GM12878 (cell line): ENCODE measurements around the gene PDZD2. TPM values are rescaled to one million over a fixed set of nuclear protein-coding genes. Genes with fewer than 3 reads are reported as not detected.

Experiments used
- ATAC-seq: fragments of 200-7000 bp; cut with Tn5 transposase; 3 replicates; pipeline ENCODE4 v1.9.1; 2020; ENCODE audit warnings: mild to moderate bottlenecking, moderate library complexity
- BruUV-seq: library from RNA; stranded (reverse); fragments of 400-500 nt; replicated peaks from 2 replicates; lab custom pipeline; 2021; lab: Mats Ljungman, UMichigan
- CTCF ChIA-PET: fragments of 300-600 bp; sonication (Branson Sonifier 250); formaldehyde crosslinking; extraction: SDS; loops from one replicate; lab custom pipeline; 2021; ENCODE audit warnings: inconsistent platforms; lab: Yijun Ruan, JAX
- POLR2A ChIA-PET: fragments of 350-600 bp; formaldehyde crosslinking; extraction: SDS; loops from one replicate; lab custom pipeline; 2021; ENCODE audit warnings: inconsistent platforms; lab: Charles Lee
- RAD21 ChIA-PET: fragments of 300-600 bp; sonication (Branson Sonifier 250); formaldehyde crosslinking; loops from one replicate; lab custom pipeline; 2023; ENCODE audit warnings: antibody characterized with exemption; ENCODE audit not compliant: unreplicated experiment; lab: Charles Lee
- SMC1A ChIA-PET: fragments of 300-600 bp; sonication (Branson Sonifier 250); formaldehyde crosslinking; loops from one replicate; lab custom pipeline; 2023; ENCODE audit not compliant: unreplicated experiment, uncharacterized antibody; lab: Charles Lee
- DNase-seq: peaks from one replicate; pipeline ENCODE4 v3.0.0-alpha.2; 2011; ENCODE audit warnings: low read depth, low spot score
- FAIRE-seq: peaks from 3 replicates; lab custom pipeline; 2011; peaks lifted over from hg19 to GRCh38; lab: Jason Lieb, UNC
- H2AFZ ChIP-seq: 2 replicates; pipeline ENCODE4 v1.6.0; 2011; ENCODE audit warnings: low read depth, low read length, control low read depth; ENCODE audit not compliant: control insufficient read depth
- H3K27ac ChIP-seq: 2 replicates; pipeline ENCODE4 v1.5.1; 2011; ENCODE audit warnings: control low read depth; ENCODE audit not compliant: control insufficient read depth, insufficient read depth
- H3K27me3 ChIP-seq, 2 experiments: replicated peaks in 1 of 2; 2 replicates each; pipeline versions ENCODE4 v1.6.0 to v1.6.1; 2011; ENCODE audit warnings: low read length in 1 of 2; ENCODE audit not compliant: control insufficient read depth in 2 of 2, insufficient read depth in 2 of 2
- H3K36me3 ChIP-seq, 2 experiments: 2 replicates each; pipeline ENCODE4 v1.5.1; 2011; ENCODE audit warnings: low read length in 1 of 2; ENCODE audit not compliant: control insufficient read depth in 2 of 2, insufficient read depth in 2 of 2
- H3K4me1 ChIP-seq: 2 replicates; pipeline ENCODE4 v1.6.1; 2011; ENCODE audit warnings: mild to moderate bottlenecking, low read length, moderate library complexity, mixed read lengths; ENCODE audit not compliant: control insufficient read depth, insufficient read depth
- H3K4me2 ChIP-seq: 2 replicates; pipeline ENCODE4 v1.6.0; 2011; ENCODE audit warnings: control low read depth; ENCODE audit not compliant: control insufficient read depth, insufficient read depth
- H3K4me3 ChIP-seq: fragments of 200-600 bp; sonication (generic); 2 replicates; pipeline ENCODE4 v1.5.1; 2016
- H3K79me2 ChIP-seq: 2 replicates; pipeline ENCODE4 v1.6.0; 2011; ENCODE audit warnings: low read length; ENCODE audit not compliant: control insufficient read depth, insufficient read depth
- H3K9ac ChIP-seq: 2 replicates; pipeline ENCODE4 v1.8.0; 2011; ENCODE audit warnings: low read length, control low read depth, mixed read lengths; ENCODE audit not compliant: control insufficient read depth, insufficient read depth
- H3K9me3 ChIP-seq: replicated peaks from 3 replicates; pipeline ENCODE4 v1.5.1; 2011; ENCODE audit warnings: mild to moderate bottlenecking, low read length; ENCODE audit not compliant: control insufficient read depth, insufficient read depth
- H4K20me1 ChIP-seq: 2 replicates; pipeline ENCODE4 v1.6.0; 2011; ENCODE audit not compliant: control insufficient read depth, insufficient read depth
- CBX5 ChIP-seq: sonication (generic); IDR thresholded peaks from 2 replicates; pipeline ENCODE4 v1.6.1; 2016; ENCODE audit warnings: low read depth, moderate library complexity, mild to moderate bottlenecking, inconsistent platforms
- CEBPB ChIP-seq, 2 experiments: fragments of 150-350 bp in 1 of 2; IDR thresholded peaks; 2 replicates each; pipeline ENCODE4 v1.6.1; 2012 to 2014; ENCODE audit warnings: low read depth in 2 of 2, low read length in 2 of 2, borderline replicate concordance in 1 of 2, inconsistent platforms in 1 of 2
- FOS ChIP-seq: IDR thresholded peaks from 3 replicates; pipeline ENCODE4 v1.6.1; 2011; ENCODE audit warnings: borderline replicate concordance; ENCODE audit not compliant: insufficient read length; ENCODE audit errors: extremely low read depth
- GATAD2B ChIP-seq: fragments of 450-650 bp; conservative IDR thresholded peaks from 2 replicates; pipeline ENCODE4 v1.6.1; 2017; ENCODE audit warnings: low read depth, mild to moderate bottlenecking, moderate library complexity
- HCFC1 ChIP-seq: fragments of 150-350 bp; IDR thresholded peaks from 2 replicates; pipeline ENCODE4 v1.6.1; 2014; ENCODE audit warnings: low read length
- MYC ChIP-seq: IDR thresholded peaks from 2 replicates; pipeline ENCODE4 v1.6.1; 2011; ENCODE audit warnings: mild to moderate bottlenecking, low read length, moderate library complexity, inconsistent platforms; ENCODE audit not compliant: insufficient read depth, insufficient replicate concordance, insufficient read length, severe bottlenecking
- NFXL1 ChIP-seq: fragments of 450-650 bp; IDR thresholded peaks from 2 replicates; pipeline ENCODE4 v1.6.1; 2017; ENCODE audit warnings: antibody characterized with exemption, mild to moderate bottlenecking, borderline replicate concordance
- NFYA ChIP-seq: IDR thresholded peaks from 2 replicates; pipeline ENCODE4 v1.6.1; 2011; ENCODE audit warnings: low read depth, mild to moderate bottlenecking, low read length, improper control_type of control experiment, borderline replicate concordance
- NRF1 ChIP-seq: conservative IDR thresholded peaks from 2 replicates; pipeline ENCODE4 v1.6.1; 2011; ENCODE audit warnings: mild to moderate bottlenecking, low read depth, low read length, improper control_type of control experiment
- RFX5 ChIP-seq: IDR thresholded peaks from 2 replicates; pipeline ENCODE4 v1.6.1; 2011; ENCODE audit warnings: low read depth, low read length, improper control_type of control experiment
- SMARCA5 ChIP-seq: fragments of 450-650 bp; IDR thresholded peaks from 2 replicates; pipeline ENCODE4 v1.6.1; 2017; ENCODE audit warnings: mild to moderate bottlenecking
- SMC3 ChIP-seq: IDR thresholded peaks from 2 replicates; pipeline ENCODE4 v1.6.1; 2011; ENCODE audit warnings: low read length, improper control_type of control experiment, borderline replicate concordance
- SUZ12 ChIP-seq: fragments of 200-600 bp; sonication (generic); IDR thresholded peaks from one replicate; pipeline ENCODE4 v1.6.1; 2018; ENCODE audit warnings: antibody characterized with exemption, mild to moderate bottlenecking; ENCODE audit not compliant: unreplicated experiment
- TBL1XR1 ChIP-seq: IDR thresholded peaks from 2 replicates; pipeline ENCODE4 v1.6.1; 2012; ENCODE audit warnings: low read depth, low read length, improper control_type of control experiment
- ZBTB11 ChIP-seq: fragments of 450-650 bp; formaldehyde crosslinking; IDR thresholded peaks from 2 replicates; pipeline ENCODE4 v1.5.0; 2022; ENCODE audit warnings: mild to moderate bottlenecking, missing genetic modification characterization
- ZNF384 ChIP-seq: IDR thresholded peaks from 2 replicates; pipeline ENCODE4 v1.6.1; 2012; ENCODE audit warnings: low read depth, mild to moderate bottlenecking, low read length, improper control_type of control experiment, borderline replicate concordance
- ZZZ3 ChIP-seq: IDR thresholded peaks from 2 replicates; pipeline ENCODE4 v1.6.1; 2011; ENCODE audit warnings: low read depth; ENCODE audit not compliant: control insufficient read depth, insufficient read length
- WGBS: methylation state at CpG from one replicate; pipeline ENCODE4 v1.1.6; 2016; ENCODE audit warnings: low lambda C conversion rate; ENCODE audit not compliant: insufficient replicate concordance, insufficient coverage; ENCODE audit errors: missing lambda C conversion rate; 5-methylcytosine and 5-hydroxymethylcytosine counted together
- in situ Hi-C: fragments of 300-500 bp; cut with MboI; formaldehyde crosslinking; loops from 9 replicates; pipeline ENCODE4 v1.14.3; 2018; ENCODE audit warnings: mixed read lengths
- intact Hi-C: fragments of 100-400 bp; cut with micrococcal nuclease; formaldehyde crosslinking; loops from one replicate; pipeline ENCODE4 v1.14.2; 2022; ENCODE audit not compliant: unreplicated experiment
- polyA plus RNA-seq, 11 experiments: library from polyadenylated mRNA; depleted of rRNA in 4 of 11; unstranded in 6 of 11; stranded (reverse) in 5 of 11; fragments of >200 nt; fragmentation: Nextera tagmentation in 4 of 11; fragmentation: Illumina TruSeq in 1 of 11; extraction: Ambion mirVana in 4 of 11; extraction: Trizol in 1 of 11; gene quantifications; 1 replicate in 1 of 11; 2 replicates in 10 of 11; pipeline versions ENCODE4 v1.2.1 to v1.2.3, GENCODE V29; 2011 to 2016; ENCODE audit warnings: inconsistent platforms in 2 of 11, missing spikeins in 2 of 11, low read depth in 1 of 11
- total RNA-seq, 4 experiments: library from RNA; depleted of rRNA in 3 of 4; stranded (reverse); fragments of >200 nt in 3 of 4; fragmentation: Illumina TruSeq in 1 of 4; extraction: Trizol in 1 of 4; gene quantifications; 2 replicates each; pipeline versions ENCODE4 v1.2.1 to v1.2.3, GENCODE V29; 2013 to 2021
- TF ChIP-seq, protein P1 (sequence below): IDR thresholded peaks from 2 replicates; pipeline ENCODE4 v1.6.1; 2011; ENCODE audit warnings: low read depth, low read length, improper control_type of control experiment, borderline replicate concordance
- TF ChIP-seq, protein P2 (sequence below): IDR thresholded peaks from 2 replicates; pipeline ENCODE4 v1.6.1; 2012; ENCODE audit warnings: low read depth, low read length, improper control_type of control experiment

Gene PDZD2
- total and polyA plus RNA-seq, 10 of the 15 experiments (the other 5 are each of a cell fraction or from before 2014, with no cell fraction given) = 0.01 to 0.58 (median 0.29) TPM; not detected in 3

- no peak for TF ChIP-seq SMARCA5
- no peak for TF ChIP-seq MYC
- no peak for TF ChIP-seq TBL1XR1
- TF ChIP-seq NRF1 = no peak
- TF ChIP-seq, protein P1, sequence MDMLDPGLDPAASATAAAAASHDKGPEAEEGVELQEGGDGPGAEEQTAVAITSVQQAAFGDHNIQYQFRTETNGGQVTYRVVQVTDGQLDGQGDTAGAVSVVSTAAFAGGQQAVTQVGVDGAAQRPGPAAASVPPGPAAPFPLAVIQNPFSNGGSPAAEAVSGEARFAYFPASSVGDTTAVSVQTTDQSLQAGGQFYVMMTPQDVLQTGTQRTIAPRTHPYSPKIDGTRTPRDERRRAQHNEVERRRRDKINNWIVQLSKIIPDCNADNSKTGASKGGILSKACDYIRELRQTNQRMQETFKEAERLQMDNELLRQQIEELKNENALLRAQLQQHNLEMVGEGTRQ = no peak
- no peak for TF ChIP-seq GATAD2B
- no peak for TF ChIP-seq NFYA
- no peak for TF ChIP-seq ZZZ3
- TF ChIP-seq ZBTB11 = no peak
Measured at GRCh38 chr5:31921852-31922305, 282.9 kb downstream of the PDZD2 start (continued).

DNA sequence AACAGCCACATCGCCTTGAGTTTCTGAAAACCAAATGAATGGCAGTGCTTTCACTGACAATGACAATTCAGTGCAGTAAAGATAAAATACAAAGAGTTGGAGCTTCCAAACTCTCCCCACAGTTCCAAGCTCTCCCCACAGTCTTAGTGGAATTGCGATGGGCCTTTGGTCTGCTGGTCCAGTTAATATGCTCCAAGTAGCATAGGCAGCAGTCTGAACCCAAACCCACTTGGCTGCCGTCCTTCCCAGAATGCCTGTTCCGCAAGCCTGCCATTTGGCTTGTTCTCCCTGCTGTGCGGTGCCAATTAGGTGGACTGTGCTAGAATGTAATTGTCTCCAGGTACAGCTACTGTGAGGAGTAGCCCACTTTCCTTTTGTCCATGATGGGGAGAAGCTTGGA is 285.1 kb downstream of the PDZD2 start:
- Histone ChIP-seq H3K27me3 (peaks cover 0 to 2% of the 10 kb centered on the region in 2 experiments; a peak in 2 of 4 replicates), H4K20me1 (no peaks in the 10 kb centered on the region), H3K79me2 (no peaks in the 10 kb centered on the region), H3K4me1 (no peaks in the 10 kb centered on the region), H3K27ac (no peak overlapping the region), H3K36me3 (no peaks in the 10 kb centered on the region), H3K4me3 (no peak overlapping the region), H2AFZ (no peak overlapping the region), H3K9me3 (no peaks in the 10 kb centered on the region), H3K9ac (no peak overlapping the region), H3K4me2 (no peak overlapping the region)
- in situ Hi-C loops = no loop called here
- RAD21 ChIA-PET = no interaction called here
- FAIRE-seq (no peak), ATAC-seq (no peak), DNase-seq (no peak)
- POLR2A ChIA-PET = no interaction called here
- SMC1A ChIA-PET = no interaction called here
- BruUV-seq = no TSS peak
- 67% methylated on average over 5 of the region's 5 CpGs for WGBS
- intact Hi-C loops = loop anchor here (10.0 kb wide), 1 partner anchor 339 kb away; no protein-coding TSS in a partner anchor
- CTCF ChIA-PET = no interaction called here
- no peak for TF ChIP-seq HCFC1
- TF ChIP-seq RFX5 = no peak
- TF ChIP-seq ZNF384 = no peak
- no peak for TF ChIP-seq CBX5
- TF ChIP-seq FOS = no peak
- no peak for TF ChIP-seq NFXL1
- no peak for TF ChIP-seq CEBPB (IDR thresholded peaks at IDR 0.05; ENCODE audit: borderline replicate concordance in 1 of 2, low read depth in 2 of 2, low read length in 2 of 2)
- TF ChIP-seq, protein P2, sequence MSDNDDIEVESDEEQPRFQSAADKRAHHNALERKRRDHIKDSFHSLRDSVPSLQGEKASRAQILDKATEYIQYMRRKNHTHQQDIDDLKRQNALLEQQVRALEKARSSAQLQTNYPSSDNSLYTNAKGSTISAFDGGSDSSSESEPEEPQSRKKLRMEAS = no peak
- TF ChIP-seq SUZ12 = no peak
- TF ChIP-seq SMC3 = no peak
